ENCODE results near the gene ZSCAN10.
"Not testable (repeated sequence)": the region's sequence is repeated elsewhere in the genome, so short reads cannot be mapped to it uniquely, and the experiment has no call there.

Gene ZSCAN10

DNA sequence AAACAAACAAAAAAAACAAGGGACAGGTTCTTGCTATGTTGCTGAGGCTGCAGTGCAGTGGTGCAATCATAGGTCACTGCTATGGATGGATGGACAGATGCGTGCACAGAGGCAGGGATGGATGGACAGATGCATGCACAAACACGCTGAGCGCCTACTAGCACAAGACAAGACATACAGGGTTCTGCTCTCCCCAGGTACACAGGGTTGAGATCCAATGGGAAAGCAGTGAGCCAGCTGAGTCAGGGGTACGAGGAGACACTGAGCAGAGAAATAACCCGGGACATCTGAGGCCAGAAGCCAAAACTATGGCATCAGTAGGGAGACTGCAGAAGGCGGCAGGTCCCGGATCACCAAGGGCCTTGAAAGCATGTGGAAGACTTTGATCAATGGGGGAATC, 27.4 kb downstream of the ZSCAN10 start:
- H3F3A ChIP-seq (ENCODE audit: insufficient read depth, low read length): 0 out of 2 replicates have a peak, but pooled peaks cover 6% of the 10 kb centered on the region
- H3K9ac ChIP-seq (ENCODE audit: low read length): no peak overlapping the region
- no peaks in the 10 kb centered on the region for H3K9me3 ChIP-seq (replicated peaks; ENCODE audit: insufficient read depth, low read length)
- H3K27ac ChIP-seq (ENCODE audit: low read length): no peak overlapping the region
- H4K20me1 ChIP-seq (ENCODE audit: insufficient read depth, low read length): no peaks in the 10 kb centered on the region
- H3K27me3 ChIP-seq (replicated peaks; ENCODE audit: insufficient read depth, low read length): peaks cover 3% of the 10 kb centered on the region; the same call in 1 of the 2 replicates
- no peaks in the 10 kb centered on the region for H3K79me2 ChIP-seq (ENCODE audit: low read length)
- H3K4me1 ChIP-seq (ENCODE audit: low read length): peaks cover 18% of the 10 kb centered on the region
- no peak overlapping the region for H3K4me2 ChIP-seq (ENCODE audit: low read depth, low read length)
- no peak for DNase-seq
- H3K4me3 ChIP-seq (ENCODE audit: low read length): no peak overlapping the region
- no peaks in the 10 kb centered on the region for H3K9me2 ChIP-seq (replicated peaks; ENCODE audit: insufficient read depth, low read length)
- H3K36me3 ChIP-seq (replicated peaks; ENCODE audit: insufficient read depth, low read length): no peaks in the 10 kb centered on the region
- TF ChIP-seq EZH2phosphoT487 (IDR thresholded peaks at IDR 0.05; ENCODE audit: low read length): no peak
- TF ChIP-seq, protein P1, sequence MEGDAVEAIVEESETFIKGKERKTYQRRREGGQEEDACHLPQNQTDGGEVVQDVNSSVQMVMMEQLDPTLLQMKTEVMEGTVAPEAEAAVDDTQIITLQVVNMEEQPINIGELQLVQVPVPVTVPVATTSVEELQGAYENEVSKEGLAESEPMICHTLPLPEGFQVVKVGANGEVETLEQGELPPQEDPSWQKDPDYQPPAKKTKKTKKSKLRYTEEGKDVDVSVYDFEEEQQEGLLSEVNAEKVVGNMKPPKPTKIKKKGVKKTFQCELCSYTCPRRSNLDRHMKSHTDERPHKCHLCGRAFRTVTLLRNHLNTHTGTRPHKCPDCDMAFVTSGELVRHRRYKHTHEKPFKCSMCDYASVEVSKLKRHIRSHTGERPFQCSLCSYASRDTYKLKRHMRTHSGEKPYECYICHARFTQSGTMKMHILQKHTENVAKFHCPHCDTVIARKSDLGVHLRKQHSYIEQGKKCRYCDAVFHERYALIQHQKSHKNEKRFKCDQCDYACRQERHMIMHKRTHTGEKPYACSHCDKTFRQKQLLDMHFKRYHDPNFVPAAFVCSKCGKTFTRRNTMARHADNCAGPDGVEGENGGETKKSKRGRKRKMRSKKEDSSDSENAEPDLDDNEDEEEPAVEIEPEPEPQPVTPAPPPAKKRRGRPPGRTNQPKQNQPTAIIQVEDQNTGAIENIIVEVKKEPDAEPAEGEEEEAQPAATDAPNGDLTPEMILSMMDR (IDR thresholded peaks at IDR 0.05; ENCODE audit: low read length): no peak
- TF ChIP-seq EZH2 (optimal IDR thresholded peaks at IDR 0.05; ENCODE audit: low read depth, low read length): no peak
- H2AFZ ChIP-seq (ENCODE audit: low read length): no peak overlapping the region

GRCh38 chr16:3070608-3071111, 28.4 kb downstream of the ZSCAN10 start:
- H3K9ac ChIP-seq (ENCODE audit: low read length): no peak overlapping the region
- no peaks in the 10 kb centered on the region for H3K9me3 ChIP-seq (replicated peaks; ENCODE audit: insufficient read depth, low read length)
- H3K79me2 ChIP-seq (ENCODE audit: low read length): no peaks in the 10 kb centered on the region
- no peaks in the 10 kb centered on the region for H3K36me3 ChIP-seq (replicated peaks; ENCODE audit: insufficient read depth, low read length)
- DNase-seq: no peak
- H3K4me3 ChIP-seq (ENCODE audit: low read length): no peak overlapping the region
- TF ChIP-seq, protein P1 (IDR thresholded peaks at IDR 0.05; ENCODE audit: low read length): no peak
- TF ChIP-seq EZH2phosphoT487 (IDR thresholded peaks at IDR 0.05; ENCODE audit: low read length) (no peak), EZH2 (optimal IDR thresholded peaks at IDR 0.05; ENCODE audit: low read depth, low read length) (no peak)
- H3K9me2 ChIP-seq (replicated peaks; ENCODE audit: insufficient read depth, low read length): no peaks in the 10 kb centered on the region
- H4K20me1 ChIP-seq (ENCODE audit: insufficient read depth, low read length): no peaks in the 10 kb centered on the region
- no peak overlapping the region for H3K4me2 ChIP-seq (ENCODE audit: low read depth, low read length)
- H2AFZ ChIP-seq (ENCODE audit: low read length): no peak overlapping the region
- H3K27ac ChIP-seq (ENCODE audit: low read length): no peak overlapping the region
- H3F3A ChIP-seq (ENCODE audit: insufficient read depth, low read length): no peaks in the 10 kb centered on the region
- H3K27me3 ChIP-seq (replicated peaks; ENCODE audit: insufficient read depth, low read length): peaks cover 11% of the 10 kb centered on the region
- H3K4me1 ChIP-seq (ENCODE audit: low read length): peaks cover 10% of the 10 kb centered on the region

DNA sequence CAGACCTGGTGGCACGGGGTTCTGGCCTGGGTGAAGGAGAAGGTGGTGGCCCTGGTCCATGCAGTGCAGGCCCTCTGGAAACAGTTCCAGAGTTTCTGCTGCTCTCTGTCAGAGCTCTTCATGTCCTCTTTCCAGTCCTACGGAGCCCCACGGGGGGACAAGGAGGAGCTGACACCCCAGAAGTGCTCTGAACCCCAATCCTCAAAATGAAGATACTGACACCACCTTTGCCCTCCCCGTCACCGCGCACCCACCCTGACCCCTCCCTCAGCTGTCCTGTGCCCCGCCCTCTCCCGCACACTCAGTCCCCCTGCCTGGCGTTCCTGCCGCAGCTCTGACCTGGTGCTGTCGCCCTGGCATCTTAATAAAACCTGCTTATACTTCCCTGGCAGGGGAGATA, 29.9 kb downstream of the ZSCAN10 start:
- H3K27me3 ChIP-seq (replicated peaks; ENCODE audit: insufficient read depth, low read length): peaks cover 25% of the 10 kb centered on the region
- not testable (repeated sequence) for H3K27ac ChIP-seq (ENCODE audit: low read length); H3K9me3 ChIP-seq (replicated peaks; ENCODE audit: insufficient read depth, low read length); H3K4me1 ChIP-seq (ENCODE audit: low read length); DNase-seq; H3K9ac ChIP-seq (ENCODE audit: low read length); H3K36me3 ChIP-seq (replicated peaks; ENCODE audit: insufficient read depth, low read length); H2AFZ ChIP-seq (ENCODE audit: low read length); H3K9me2 ChIP-seq (replicated peaks; ENCODE audit: insufficient read depth, low read length); H3K4me3 ChIP-seq (ENCODE audit: low read length); H3K4me2 ChIP-seq (ENCODE audit: low read depth, low read length); H3K79me2 ChIP-seq (ENCODE audit: low read length); H3F3A ChIP-seq (ENCODE audit: insufficient read depth, low read length); H4K20me1 ChIP-seq (ENCODE audit: insufficient read depth, low read length)

- Histone ChIP-seq H3K27me3 (replicated peaks; ENCODE audit: insufficient read depth, low read length) (peaks cover 31% of the 10 kb centered on the region), H3K4me3 (ENCODE audit: low read length) (no peak overlapping the region), H3K27ac (ENCODE audit: low read length) (no peak overlapping the region), H4K20me1 (ENCODE audit: insufficient read depth, low read length) (no peaks in the 10 kb centered on the region), H3K9me3 (replicated peaks; ENCODE audit: insufficient read depth, low read length) (no peaks in the 10 kb centered on the region), H3K79me2 (ENCODE audit: low read length) (no peaks in the 10 kb centered on the region), H3F3A (ENCODE audit: insufficient read depth, low read length) (no peaks in the 10 kb centered on the region), H3K4me1 (ENCODE audit: low read length) (peaks cover 9% of the 10 kb centered on the region; the same call in 1 of the 2 replicates), H3K9ac (ENCODE audit: low read length) (no peak overlapping the region), H3K4me2 (ENCODE audit: low read depth, low read length) (no peak overlapping the region), H3K36me3 (replicated peaks; ENCODE audit: insufficient read depth, low read length) (no peaks in the 10 kb centered on the region), H2AFZ (ENCODE audit: low read length) (no peak overlapping the region), H3K9me2 (replicated peaks; ENCODE audit: insufficient read depth, low read length) (no peaks in the 10 kb centered on the region)
- TF ChIP-seq, protein P1 (IDR thresholded peaks at IDR 0.05; ENCODE audit: low read length): no peak
- TF ChIP-seq EZH2phosphoT487 (IDR thresholded peaks at IDR 0.05; ENCODE audit: low read length) (no peak), EZH2 (optimal IDR thresholded peaks at IDR 0.05; ENCODE audit: low read depth, low read length) (no peak)
- DNase-seq: no peak
These were observed 30.6 kb downstream of the ZSCAN10 start for GRCh38 chr16:3068487-3068886.

All from MM.1S (cell line).